Loucy (cell line): ENCODE data around the gene RPL13.
A peak's percentile ranks its signal among the peaks of the same experiment; 100 is the strongest.

Experiments
- H2AFZ ChIP-seq: fragments of 200-600 bp; sonication (generic); 2 replicates; pipeline ENCODE4 v1.6.0; 2016; ENCODE audit warnings: antibody characterized with exemption, mild to moderate bottlenecking, low read length, moderate library complexity
- H3F3A ChIP-seq: fragments of 200-600 bp; 2 replicates; pipeline ENCODE4 v1.6.0; 2016; ENCODE audit warnings: antibody characterized with exemption, low read depth, mild to moderate bottlenecking
- H3K27me3 ChIP-seq: fragments of 200-600 bp; sonication (generic); 2 replicates; pipeline ENCODE4 v1.6.1; 2014; ENCODE audit warnings: low read length, mild to moderate bottlenecking; ENCODE audit not compliant: insufficient read depth, poor library complexity, severe bottlenecking
- H3K36me3 ChIP-seq: fragments of 200-600 bp; sonication (generic); 2 replicates; pipeline ENCODE4 v1.6.1; 2016; ENCODE audit warnings: low read length; ENCODE audit not compliant: insufficient read depth
- H3K4me1 ChIP-seq: fragments of 200-600 bp; sonication (generic); 2 replicates; pipeline ENCODE4 v1.5.1; 2014; ENCODE audit warnings: low read length, mild to moderate bottlenecking; ENCODE audit not compliant: insufficient read depth, poor library complexity, severe bottlenecking
- H3K4me2 ChIP-seq: fragments of 200-600 bp; sonication (generic); 2 replicates; pipeline ENCODE4 v1.6.0; 2014; ENCODE audit warnings: antibody characterized with exemption, low read length, low read depth, mild to moderate bottlenecking; ENCODE audit not compliant: poor library complexity, severe bottlenecking
- H3K4me3 ChIP-seq: fragments of 200-600 bp; sonication (generic); 2 replicates; pipeline ENCODE4 v1.5.1; 2014; ENCODE audit warnings: low read length, mild to moderate bottlenecking, mixed read lengths; ENCODE audit not compliant: poor library complexity, severe bottlenecking
- H3K79me2 ChIP-seq: fragments of 200-600 bp; sonication (generic); 2 replicates; pipeline ENCODE4 v1.6.1; 2014; ENCODE audit warnings: low read length; ENCODE audit not compliant: insufficient read depth
- H3K9ac ChIP-seq: fragments of 200-600 bp; sonication (generic); 2 replicates; pipeline ENCODE4 v1.6.0; 2014; ENCODE audit warnings: mild to moderate bottlenecking, low read depth, low read length, moderate library complexity; ENCODE audit not compliant: poor library complexity, severe bottlenecking
- H3K9me2 ChIP-seq: fragments of 200-600 bp; sonication (generic); replicated peaks from 2 replicates; pipeline ENCODE4 v1.6.1; 2016; ENCODE audit warnings: low read depth, low read length, mixed read lengths
- H3K9me3 ChIP-seq: fragments of 200-600 bp; sonication (generic); 2 replicates; pipeline ENCODE4 v1.6.1; 2014; ENCODE audit warnings: mild to moderate bottlenecking, antibody characterized with exemption, low read length, low read depth; ENCODE audit not compliant: insufficient read depth
- H4K20me1 ChIP-seq: fragments of 200-600 bp; sonication (generic); 2 replicates; pipeline ENCODE4 v1.6.0; 2014; ENCODE audit warnings: antibody characterized with exemption, low read length, mild to moderate bottlenecking; ENCODE audit not compliant: insufficient read depth, poor library complexity, severe bottlenecking
- EZH2phosphoT487 ChIP-seq: fragments of 200-600 bp; IDR thresholded peaks from 2 replicates; pipeline ENCODE4 v1.6.1; 2018; ENCODE audit warnings: antibody characterized with exemption, mild to moderate bottlenecking, moderate library complexity, borderline replicate concordance
- TF ChIP-seq, protein P1 (sequence below): fragments of 200-600 bp; sonication (generic); conservative IDR thresholded peaks from 2 replicates; pipeline ENCODE4 v1.5.1; 2014; ENCODE audit warnings: mild to moderate bottlenecking, antibody characterized with exemption, low read length

The RPL13 gene

DNA sequence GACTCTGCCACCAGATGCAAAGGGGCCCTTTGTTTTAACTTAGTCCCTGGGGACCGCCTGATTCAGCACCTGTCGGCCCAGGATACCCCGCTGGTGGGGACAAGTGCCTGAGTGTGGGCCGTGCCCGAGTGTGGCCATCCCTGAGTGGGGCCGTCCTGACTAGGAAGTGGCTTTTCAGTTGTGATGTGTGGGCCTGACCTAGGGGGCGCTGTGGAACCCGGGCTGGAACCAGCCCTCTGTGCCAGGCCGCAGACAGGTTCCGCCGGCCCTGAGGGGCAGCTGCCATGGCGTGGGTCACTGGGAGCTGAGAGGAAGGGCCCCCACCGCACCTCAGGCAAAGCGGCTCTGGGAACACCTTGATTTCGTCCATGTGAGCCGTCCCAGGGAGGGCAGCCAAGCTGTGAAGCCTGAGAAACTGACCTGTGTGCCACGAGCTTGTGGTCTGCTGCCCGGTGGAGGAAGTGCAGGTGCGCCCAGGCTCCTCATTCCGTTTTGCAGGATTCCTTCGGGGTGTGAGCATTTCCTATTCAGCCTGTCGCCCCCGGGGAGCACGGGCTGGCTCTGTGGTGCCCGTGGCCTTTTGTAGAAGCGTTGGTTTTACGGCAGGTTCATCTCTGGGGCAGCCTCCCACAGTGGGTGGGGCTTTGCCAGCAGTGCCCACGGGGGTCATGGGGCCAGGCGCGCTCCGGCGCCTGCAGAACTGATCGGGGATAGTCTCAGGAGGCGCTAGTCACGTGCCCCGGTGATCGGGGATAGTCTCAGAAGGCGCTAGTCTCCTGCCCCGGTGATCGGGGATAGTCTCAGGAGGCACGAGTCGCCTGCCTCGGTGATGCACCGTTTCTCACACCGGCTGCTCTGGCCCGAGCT lies 5.3 kb downstream of the RPL13 start:
- H3K27me3 ChIP-seq = peaks cover 8% of the 10 kb centered on the region
- peaks cover 50% of the 10 kb centered on the region for H3K79me2 ChIP-seq
- H3K4me3 ChIP-seq = no peak overlapping the region
- peaks cover 33% of the 10 kb centered on the region; the same call in 1 of the 2 replicates for H3K36me3 ChIP-seq
- H2AFZ ChIP-seq = no peak overlapping the region
- no peak overlapping the region for H3K9ac ChIP-seq
- H3K4me1 ChIP-seq = peaks cover 8% of the 10 kb centered on the region
- peaks cover 55% of the 10 kb centered on the region for H4K20me1 ChIP-seq
- no peaks in the 10 kb centered on the region for H3F3A ChIP-seq
- no peaks in the 10 kb centered on the region for H3K9me2 ChIP-seq
- H3K9me3 ChIP-seq = no peaks in the 10 kb centered on the region
- no peak overlapping the region for H3K4me2 ChIP-seq
- TF ChIP-seq EZH2phosphoT487 = no peak
- TF ChIP-seq, protein P1, sequence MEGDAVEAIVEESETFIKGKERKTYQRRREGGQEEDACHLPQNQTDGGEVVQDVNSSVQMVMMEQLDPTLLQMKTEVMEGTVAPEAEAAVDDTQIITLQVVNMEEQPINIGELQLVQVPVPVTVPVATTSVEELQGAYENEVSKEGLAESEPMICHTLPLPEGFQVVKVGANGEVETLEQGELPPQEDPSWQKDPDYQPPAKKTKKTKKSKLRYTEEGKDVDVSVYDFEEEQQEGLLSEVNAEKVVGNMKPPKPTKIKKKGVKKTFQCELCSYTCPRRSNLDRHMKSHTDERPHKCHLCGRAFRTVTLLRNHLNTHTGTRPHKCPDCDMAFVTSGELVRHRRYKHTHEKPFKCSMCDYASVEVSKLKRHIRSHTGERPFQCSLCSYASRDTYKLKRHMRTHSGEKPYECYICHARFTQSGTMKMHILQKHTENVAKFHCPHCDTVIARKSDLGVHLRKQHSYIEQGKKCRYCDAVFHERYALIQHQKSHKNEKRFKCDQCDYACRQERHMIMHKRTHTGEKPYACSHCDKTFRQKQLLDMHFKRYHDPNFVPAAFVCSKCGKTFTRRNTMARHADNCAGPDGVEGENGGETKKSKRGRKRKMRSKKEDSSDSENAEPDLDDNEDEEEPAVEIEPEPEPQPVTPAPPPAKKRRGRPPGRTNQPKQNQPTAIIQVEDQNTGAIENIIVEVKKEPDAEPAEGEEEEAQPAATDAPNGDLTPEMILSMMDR = peak; percentile 54

DNA sequence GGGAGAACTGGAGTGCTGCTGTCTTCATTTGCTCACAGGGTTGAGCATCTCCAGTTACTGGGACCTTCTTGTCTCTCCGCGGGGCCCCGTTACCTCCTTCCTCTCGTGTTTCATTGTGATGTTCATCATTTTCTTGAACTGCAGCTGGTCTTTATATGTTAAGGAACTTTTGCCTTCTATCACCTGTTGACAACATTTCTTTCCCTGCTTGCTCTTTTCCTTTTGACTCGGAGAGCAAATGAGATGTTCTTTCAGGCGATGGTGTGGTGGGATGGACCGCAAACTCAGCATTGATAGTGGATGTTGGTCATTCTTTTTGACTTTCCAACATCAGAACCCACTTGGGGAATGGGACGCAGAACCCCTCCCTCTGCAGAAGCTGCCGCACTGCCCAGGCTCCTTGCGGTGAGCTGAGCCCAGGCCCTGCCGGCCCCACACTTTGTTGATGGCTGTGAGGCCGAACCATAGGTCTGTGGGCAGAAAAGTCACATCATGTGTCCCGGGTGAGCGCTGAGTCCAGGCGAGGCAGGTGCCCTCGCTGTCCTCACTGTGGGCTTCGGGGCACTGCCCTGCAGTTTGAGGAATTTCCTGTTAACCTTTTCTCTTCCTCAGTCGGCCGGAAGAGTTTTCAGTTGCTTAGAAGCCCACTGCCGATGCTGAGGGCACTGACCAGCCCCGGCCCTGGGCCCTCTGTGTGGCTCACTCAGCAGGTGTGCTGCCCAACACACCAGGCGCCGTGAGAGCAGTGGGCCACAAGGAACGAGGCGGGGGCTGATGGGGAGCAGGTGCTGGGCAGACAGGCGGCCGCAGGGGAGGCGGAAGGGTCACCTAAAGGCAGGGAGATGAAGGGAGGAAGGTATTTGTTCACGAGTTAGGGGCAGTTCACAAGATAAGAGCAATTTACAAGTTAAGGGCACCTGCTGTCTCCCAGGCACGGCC lies 7.4 kb downstream of the RPL13 start:
- no peak overlapping the region for H3K4me2 ChIP-seq
- H3K4me3 ChIP-seq = no peak overlapping the region
- H4K20me1 ChIP-seq = peaks cover 33% of the 10 kb centered on the region
- H3K36me3 ChIP-seq = peaks cover 20% of the 10 kb centered on the region; the same call in 1 of the 2 replicates
- no peaks in the 10 kb centered on the region for H3K9me2 ChIP-seq
- no peaks in the 10 kb centered on the region for H3K4me1 ChIP-seq
- peaks cover 28% of the 10 kb centered on the region for H3K79me2 ChIP-seq
- H3K9me3 ChIP-seq = no peaks in the 10 kb centered on the region
- H3K27me3 ChIP-seq = no peaks in the 10 kb centered on the region
- no peak for TF ChIP-seq EZH2phosphoT487
- TF ChIP-seq, protein P1 = no peak
- no peak overlapping the region for H2AFZ ChIP-seq
- no peaks in the 10 kb centered on the region for H3F3A ChIP-seq
- H3K9ac ChIP-seq = no peak overlapping the region

DNA sequence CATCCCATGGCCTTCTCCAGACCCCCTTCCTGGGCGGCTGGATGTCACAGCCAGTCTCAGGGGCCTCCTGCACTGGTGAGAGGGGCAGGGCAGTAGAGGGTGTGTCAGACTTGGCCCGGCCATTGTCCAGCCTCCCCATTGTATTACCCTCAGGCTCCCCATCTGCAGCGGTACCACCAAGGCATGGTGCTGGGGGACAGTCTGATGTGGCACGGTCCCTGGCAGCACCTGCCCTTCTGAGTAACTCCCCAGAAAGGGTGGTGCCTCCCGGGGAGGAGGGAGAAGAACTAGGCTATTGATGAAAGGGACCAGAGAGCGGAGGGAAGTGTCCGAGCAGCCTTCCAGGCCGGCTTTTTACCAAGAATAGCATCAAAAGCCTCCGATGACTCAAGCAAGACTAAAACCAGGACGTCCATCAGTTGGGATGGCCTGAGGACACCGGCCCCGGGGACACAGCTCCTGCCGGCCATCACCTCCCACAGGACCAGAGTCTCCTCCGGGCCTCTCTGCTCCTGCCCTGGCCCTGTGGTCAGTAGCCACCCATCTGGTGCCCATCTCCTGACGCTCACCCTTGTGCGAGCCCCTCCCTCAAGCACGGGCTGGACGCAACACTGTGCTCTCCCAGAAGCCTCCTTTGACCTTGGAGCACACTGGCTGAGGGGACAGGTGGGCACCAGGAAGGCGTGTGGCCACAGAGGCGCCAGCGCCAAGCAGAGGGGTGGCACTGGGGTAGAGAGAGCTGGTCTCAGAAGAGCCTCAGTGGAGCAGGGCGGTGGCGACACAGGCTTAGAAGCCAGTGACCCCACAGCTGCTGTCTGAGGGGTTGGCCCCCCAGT lies 9.2 kb downstream of the RPL13 start:
- Histone ChIP-seq H3K9ac (no peak overlapping the region), H3K9me3 (no peaks in the 10 kb centered on the region), H3K36me3 (peaks cover 2% of the 10 kb centered on the region; the same call in 1 of the 2 replicates), H3K9me2 (no peaks in the 10 kb centered on the region), H3F3A (no peaks in the 10 kb centered on the region), H3K4me3 (no peak overlapping the region), H3K27me3 (no peaks in the 10 kb centered on the region), H2AFZ (no peak overlapping the region), H3K79me2 (peaks cover 10% of the 10 kb centered on the region), H4K20me1 (peaks cover 16% of the 10 kb centered on the region), H3K4me2 (no peak overlapping the region), H3K4me1 (no peaks in the 10 kb centered on the region)
- TF ChIP-seq EZH2phosphoT487 = no peak
- TF ChIP-seq, protein P1 = no peak
